ENCODE results near the gene RWDD2A. TPM values are rescaled to one million over a fixed set of nuclear protein-coding genes. Genes with fewer than 3 reads are reported as not detected.

The RWDD2A gene
- total RNA-seq, 2 donors from 2014 or later, result 4.3 to 5.4 TPM

DNA sequence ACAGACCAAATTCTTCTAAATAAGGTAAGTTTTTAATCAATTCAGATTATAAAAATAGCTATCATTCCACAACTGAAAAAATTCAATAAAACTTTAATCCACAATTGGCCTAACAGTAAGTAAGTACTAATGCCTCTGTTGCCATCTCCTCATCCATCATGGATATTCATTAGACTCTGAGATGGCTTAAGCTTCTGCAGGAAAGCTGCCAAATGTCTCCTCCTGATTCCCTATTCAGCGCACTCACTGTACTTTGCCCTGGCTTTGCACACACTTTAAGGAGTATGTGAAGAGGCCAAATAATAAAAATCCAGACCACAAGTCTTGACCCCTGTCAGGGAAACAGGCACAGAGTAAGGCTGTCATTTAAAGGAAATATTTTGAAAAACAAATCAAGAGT lies 23.6 kb upstream of the RWDD2A start:
- H3K27me3 ChIP-seq, result no peaks in the 10 kb centered on the region
- WGBS, 2 donors, result 59 to 61% methylated on average over 1 of the region's 1 CpG
- intact Hi-C loops (cut with DNase I), result no loop called here

DNA sequence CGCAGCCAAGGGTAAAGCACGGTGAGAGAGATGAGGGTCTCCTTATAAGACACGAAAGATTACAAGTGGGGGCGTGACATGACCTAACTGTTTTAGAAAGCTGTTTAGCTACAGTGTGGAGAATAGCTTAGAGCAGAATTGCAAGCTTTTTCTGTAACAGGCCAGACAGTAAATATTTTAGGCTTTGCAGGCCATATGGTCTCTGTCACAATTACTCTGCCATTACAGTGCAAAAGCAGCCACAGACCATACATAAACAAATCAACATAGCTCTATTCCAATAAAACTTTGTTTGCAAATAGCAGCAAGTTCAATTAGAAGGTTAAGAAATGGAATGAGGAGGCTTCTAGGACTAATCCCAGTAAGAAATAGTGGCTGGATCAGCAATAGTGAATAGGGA lies 16.9 kb upstream of the RWDD2A start:
- Histone ChIP-seq H3K36me3 (replicated peaks in 1 of 2; ENCODE audit: insufficient read depth in 1 of 2, low read depth in 2 of 2) (peaks cover 5 to 16% of the 10 kb centered on the region in 2 donors), H3K9me3 (no peaks in the 10 kb centered on the region), H3K27me3 (no peaks in the 10 kb centered on the region), H3K27ac (no peak overlapping the region), H3K4me3 (no peak overlapping the region), H3K4me1 (no peaks in the 10 kb centered on the region)
- TF ChIP-seq, protein P1, sequence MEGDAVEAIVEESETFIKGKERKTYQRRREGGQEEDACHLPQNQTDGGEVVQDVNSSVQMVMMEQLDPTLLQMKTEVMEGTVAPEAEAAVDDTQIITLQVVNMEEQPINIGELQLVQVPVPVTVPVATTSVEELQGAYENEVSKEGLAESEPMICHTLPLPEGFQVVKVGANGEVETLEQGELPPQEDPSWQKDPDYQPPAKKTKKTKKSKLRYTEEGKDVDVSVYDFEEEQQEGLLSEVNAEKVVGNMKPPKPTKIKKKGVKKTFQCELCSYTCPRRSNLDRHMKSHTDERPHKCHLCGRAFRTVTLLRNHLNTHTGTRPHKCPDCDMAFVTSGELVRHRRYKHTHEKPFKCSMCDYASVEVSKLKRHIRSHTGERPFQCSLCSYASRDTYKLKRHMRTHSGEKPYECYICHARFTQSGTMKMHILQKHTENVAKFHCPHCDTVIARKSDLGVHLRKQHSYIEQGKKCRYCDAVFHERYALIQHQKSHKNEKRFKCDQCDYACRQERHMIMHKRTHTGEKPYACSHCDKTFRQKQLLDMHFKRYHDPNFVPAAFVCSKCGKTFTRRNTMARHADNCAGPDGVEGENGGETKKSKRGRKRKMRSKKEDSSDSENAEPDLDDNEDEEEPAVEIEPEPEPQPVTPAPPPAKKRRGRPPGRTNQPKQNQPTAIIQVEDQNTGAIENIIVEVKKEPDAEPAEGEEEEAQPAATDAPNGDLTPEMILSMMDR (IDR thresholded peaks at IDR 0.05), result no peak
- no peak for TF ChIP-seq POLR2A (IDR thresholded peaks at IDR 0.05)
- ATAC-seq (no peak), DNase-seq (no peak)
- intact Hi-C loops (cut with DNase I), result no loop called here
- whole genome bisulfite sequencing, 2 donors, result 89% methylated on average over 4 of the region's 4 CpGs

More for the DNA sequence above, 23.6 kb upstream of the RWDD2A start:
- Histone ChIP-seq H3K4me3 (no peak overlapping the region), H3K4me1 (no peaks in the 10 kb centered on the region), H3K27ac (no peak overlapping the region), H3K36me3 (replicated peaks in 1 of 2; ENCODE audit: insufficient read depth in 1 of 2, low read depth in 2 of 2) (peaks cover 5 to 29% of the 10 kb centered on the region in 2 donors), H3K9me3 (no peaks in the 10 kb centered on the region)
- TF ChIP-seq, protein P1 (IDR thresholded peaks at IDR 0.05), result no peak
- no peak for TF ChIP-seq POLR2A (IDR thresholded peaks at IDR 0.05)
- no peak for ATAC-seq
- DNase-seq, result no peak

DNA sequence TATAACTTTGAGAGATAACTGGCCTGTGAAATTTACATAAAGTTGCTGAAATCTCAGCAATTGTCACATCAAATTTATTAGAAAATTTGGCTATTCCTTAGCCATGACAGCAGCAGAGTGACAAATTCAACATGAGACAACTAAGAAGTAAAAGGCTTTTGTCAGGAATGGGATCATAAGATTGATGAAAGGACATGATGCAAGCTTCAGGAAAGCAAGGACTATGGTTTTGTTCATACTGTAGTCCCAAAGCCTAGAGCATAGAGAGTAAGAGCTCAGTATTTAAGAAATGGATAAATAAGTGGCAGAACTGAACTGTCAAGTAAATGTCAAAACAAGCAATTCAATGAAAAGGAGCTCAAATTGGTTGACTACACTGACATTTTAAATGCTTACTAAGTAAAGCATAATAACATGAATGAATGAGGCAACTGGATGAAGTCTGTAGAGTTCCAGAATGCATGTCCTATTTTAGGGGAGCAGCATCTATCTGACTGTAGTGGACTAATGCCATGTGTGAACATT lies 12.7 kb upstream of the RWDD2A start:
- ATAC-seq, result no peak

DNA sequence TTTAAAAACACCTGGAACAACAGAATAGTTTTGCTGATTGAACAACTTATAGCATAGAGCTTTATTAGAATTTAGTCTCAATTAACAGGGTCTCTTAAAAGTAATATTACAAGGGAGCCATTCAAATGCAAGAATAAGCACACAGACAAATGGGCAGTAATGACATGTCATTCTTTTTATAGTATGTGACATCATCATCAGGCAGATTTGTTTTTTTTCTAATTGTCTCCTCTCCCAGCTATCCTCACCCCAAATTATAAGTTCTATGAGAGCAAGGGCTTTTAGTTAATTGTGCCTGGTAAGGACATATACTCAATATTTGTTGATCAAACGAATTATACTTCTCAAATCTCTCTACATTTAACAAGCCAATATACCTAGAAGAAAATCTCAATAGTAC lies 11.0 kb upstream of the RWDD2A start:
- Histone ChIP-seq H3K4me3 (no peak overlapping the region), H3K9me3 (no peaks in the 10 kb centered on the region), H3K36me3 (replicated peaks in 1 of 2; ENCODE audit: insufficient read depth in 1 of 2, low read depth in 2 of 2) (peaks cover 4 to 21% of the 10 kb centered on the region in 2 donors), H3K27me3 (no peaks in the 10 kb centered on the region), H3K4me1 (peaks cover 6% of the 10 kb centered on the region), H3K27ac (no peak overlapping the region)
- ATAC-seq (no peak), DNase-seq (no peak)
- intact Hi-C loops (cut with DNase I), result no loop called here
- TF ChIP-seq, protein P1 (IDR thresholded peaks at IDR 0.05), result no peak
- TF ChIP-seq POLR2A (IDR thresholded peaks at IDR 0.05), result no peak
- WGBS, 2 donors, result 47 to 54% methylated on average over 1 of the region's 1 CpG

More for the DNA sequence above, 12.7 kb upstream of the RWDD2A start:
- Histone ChIP-seq H3K36me3 (replicated peaks in 1 of 2; ENCODE audit: insufficient read depth in 1 of 2, low read depth in 2 of 2) (peaks cover 4 to 18% of the 10 kb centered on the region in 2 donors), H3K27me3 (no peaks in the 10 kb centered on the region), H3K9me3 (no peaks in the 10 kb centered on the region), H3K27ac (no peak overlapping the region), H3K4me3 (no peak overlapping the region), H3K4me1 (peaks cover 4% of the 10 kb centered on the region)
- intact Hi-C loops (cut with DNase I), result no loop called here
- TF ChIP-seq, protein P1 (IDR thresholded peaks at IDR 0.05), result no peak
- TF ChIP-seq POLR2A (IDR thresholded peaks at IDR 0.05), result no peak
- no peak for DNase-seq

All from body of pancreas (tissue), 4 donors.